Endothelial cell of umbilical vein (primary cell): ENCODE measurements around the gene P2RX3. TPM values are rescaled to one million over a fixed set of nuclear protein-coding genes. Genes with fewer than 3 reads are reported as not detected.

Source experiments
- BruUV-seq: library from RNA; stranded (reverse); fragments of 400-500 nt; replicated peaks from 2 replicates; lab custom pipeline; 2021; lab: Mats Ljungman, UMichigan
- CTCF ChIA-PET: fragments of 300-600, 350-600 bp; sonication (Branson Sonifier 250); formaldehyde crosslinking; loops from one replicate; lab custom pipeline; 2021; ENCODE audit warnings: antibody characterized with exemption, inconsistent platforms; lab: Charles Lee
- POLR2A ChIA-PET: fragments of 300-600, 350-600 bp; sonication (Branson Sonifier 250); formaldehyde crosslinking; loops from one replicate; lab custom pipeline; 2021; ENCODE audit warnings: antibody characterized with exemption, inconsistent platforms; lab: Charles Lee
- DNase-seq: peaks from one replicate; pipeline ENCODE4 v3.0.0-alpha.2; 2011; ENCODE audit warnings: low read depth, low spot score
- FAIRE-seq: peaks from 2 replicates; lab custom pipeline; 2011; peaks lifted over from hg19 to GRCh38; lab: Jason Lieb, UNC
- H2AFZ ChIP-seq: 2 replicates; pipeline ENCODE4 v1.6.0; 2012; ENCODE audit warnings: low read depth, low read length, control low read depth, inconsistent platforms
- H3K27ac ChIP-seq: 2 replicates; pipeline ENCODE4 v1.5.1; 2011; ENCODE audit warnings: low read depth, mild to moderate bottlenecking, control low read depth, low read length, moderate library complexity; ENCODE audit not compliant: insufficient read depth
- H3K27me3 ChIP-seq, 2 experiments: 2 replicates each; pipeline versions ENCODE4 v1.6.0 to v1.6.1; 2011; ENCODE audit warnings: low read length in 2 of 2, mixed read lengths in 1 of 2; ENCODE audit not compliant: control insufficient read depth in 2 of 2, insufficient read depth in 2 of 2
- H3K36me3 ChIP-seq, 2 experiments: 2 replicates in 1 of 2; 3 replicates in 1 of 2; pipeline ENCODE4 v1.5.1; 2011; ENCODE audit warnings: low read length in 2 of 2, mild to moderate bottlenecking in 1 of 2, moderate library complexity in 1 of 2; ENCODE audit not compliant: control insufficient read depth in 2 of 2, insufficient read depth in 2 of 2; ENCODE audit errors: extremely low read depth in 1 of 2
- H3K4me1 ChIP-seq: 3 replicates; pipeline ENCODE4 v1.5.1; 2011; ENCODE audit warnings: mild to moderate bottlenecking, low read length; ENCODE audit not compliant: control insufficient read depth, insufficient read depth; ENCODE audit errors: extremely low read depth
- H3K4me2 ChIP-seq: 2 replicates; pipeline ENCODE4 v1.6.1; 2011; ENCODE audit warnings: low read length, control low read depth, mixed read lengths; ENCODE audit not compliant: insufficient read depth
- H3K4me3 ChIP-seq, 3 experiments: fragments of 200-600 bp in 1 of 3; sonication (generic), shearing (Covaris generic) in 1 of 3; replicated peaks in 1 of 3; 2 replicates each; pipeline ENCODE4 v1.5.1; 2011 to 2016; ENCODE audit warnings: control low read depth in 3 of 3, low read length in 3 of 3, mild to moderate bottlenecking in 2 of 3, inconsistent platforms in 1 of 3, low read depth in 1 of 3, moderate library complexity in 1 of 3; ENCODE audit not compliant: insufficient read depth in 1 of 3
- H3K79me2 ChIP-seq: 2 replicates; pipeline ENCODE4 v1.6.0; 2012; ENCODE audit warnings: low read length, inconsistent platforms; ENCODE audit not compliant: control insufficient read depth, insufficient read depth
- H3K9ac ChIP-seq: replicated peaks from 2 replicates; pipeline ENCODE3; 2011; ENCODE audit warnings: low read length, control low read depth; ENCODE audit not compliant: insufficient read depth; ENCODE audit errors: extremely low read depth
- H3K9me1 ChIP-seq: replicated peaks from 3 replicates; pipeline ENCODE4 v1.6.0; 2011; ENCODE audit warnings: mild to moderate bottlenecking, low read length; ENCODE audit not compliant: control insufficient read depth, insufficient read depth; ENCODE audit errors: extremely low read depth
- H3K9me3 ChIP-seq: replicated peaks from 2 replicates; pipeline ENCODE4 v1.5.1; 2012; ENCODE audit warnings: low read length, inconsistent platforms; ENCODE audit not compliant: control insufficient read depth, insufficient read depth
- H4K20me1 ChIP-seq: replicated peaks from 2 replicates; pipeline ENCODE3; 2011; ENCODE audit warnings: mild to moderate bottlenecking, low read length; ENCODE audit not compliant: control insufficient read depth, insufficient read depth; ENCODE audit errors: extremely low read depth
- EZH2 ChIP-seq: IDR thresholded peaks from 2 replicates; pipeline ENCODE4 v1.6.1; 2012; ENCODE audit warnings: borderline replicate concordance, low read depth, mild to moderate bottlenecking, moderate library complexity, low read length, inconsistent platforms; ENCODE audit not compliant: severe bottlenecking
- FOS ChIP-seq: IDR thresholded peaks from 2 replicates; pipeline ENCODE4 v1.6.1; 2011; ENCODE audit warnings: mild to moderate bottlenecking, low read length, moderate library complexity, borderline replicate concordance; ENCODE audit not compliant: insufficient read depth
- GATA2 ChIP-seq: IDR thresholded peaks from 2 replicates; pipeline ENCODE4 v1.7.0; 2011; ENCODE audit warnings: low read depth, mild to moderate bottlenecking, moderate library complexity, mixed read lengths, low read length; ENCODE audit not compliant: insufficient read length, insufficient read depth
- JUN ChIP-seq: IDR thresholded peaks from 2 replicates; pipeline ENCODE4 v1.6.1; 2011; ENCODE audit warnings: borderline replicate concordance, low read depth; ENCODE audit not compliant: insufficient read length, insufficient read depth
- MAX ChIP-seq: IDR thresholded peaks from 2 replicates; pipeline ENCODE4 v1.6.1; 2011; ENCODE audit not compliant: insufficient read depth, insufficient read length
- MYC ChIP-seq: IDR thresholded peaks from one replicate; pipeline ENCODE4 v1.6.1; 2011; ENCODE audit warnings: mild to moderate bottlenecking, low read depth, low read length
- POLR2A ChIP-seq: IDR thresholded peaks from 2 replicates; pipeline ENCODE4 v1.6.1; 2012; ENCODE audit warnings: low read depth, mild to moderate bottlenecking, control low read depth, low read length
- POLR2AphosphoS5 ChIP-seq: IDR thresholded peaks from 2 replicates; pipeline ENCODE4 v1.6.1; 2012; ENCODE audit warnings: low read depth, mild to moderate bottlenecking, control low read depth, low read length, moderate library complexity; ENCODE audit not compliant: insufficient read depth
- dilution Hi-C: fragments of 300-500 bp; cut with MboI; formaldehyde crosslinking; loops from one replicate; pipeline ENCODE4 v1.15.0; 2019; ENCODE audit warnings: low sequenced_read_pairs; ENCODE audit not compliant: extremely low pct_ligation_motif_present
- intact Hi-C: fragments of 100-400 bp; cut with micrococcal nuclease; formaldehyde crosslinking; loops from one replicate; pipeline ENCODE4 v1.10.0; 2022
- polyA plus RNA-seq, 4 experiments: library from polyadenylated mRNA; depleted of rRNA in 3 of 4; stranded (reverse) in 3 of 4; unstranded in 1 of 4; fragments of >200 nt; gene quantifications; 2 replicates each; pipeline versions ENCODE4 v1.2.1 to v1.2.3, GENCODE V29; 2011 to 2012; ENCODE audit warnings: missing spikeins in 1 of 4
- total RNA-seq: library from RNA; stranded (reverse); gene quantifications from 2 replicates; pipeline ENCODE4 v1.2.3, GENCODE V29; 2021
- TF ChIP-seq, protein P1 (sequence below), 2 donors: IDR thresholded peaks; 1 replicate in 1 of 2; 2 replicates in 1 of 2; pipeline ENCODE4 v1.5.1; 2011; ENCODE audit warnings: low read length in 2 of 2, mild to moderate bottlenecking in 2 of 2, moderate library complexity in 2 of 2, control low read depth in 1 of 2, inconsistent platforms in 1 of 2, low read depth in 1 of 2; ENCODE audit not compliant: insufficient read depth in 1 of 2; ENCODE audit errors: extremely low read depth in 1 of 2

P2RX3 gene
- total and polyA plus RNA-seq, 2 donors (not counting 3 experiments of a cell fraction or from before 2014, with no cell fraction given), result not detected

DNA sequence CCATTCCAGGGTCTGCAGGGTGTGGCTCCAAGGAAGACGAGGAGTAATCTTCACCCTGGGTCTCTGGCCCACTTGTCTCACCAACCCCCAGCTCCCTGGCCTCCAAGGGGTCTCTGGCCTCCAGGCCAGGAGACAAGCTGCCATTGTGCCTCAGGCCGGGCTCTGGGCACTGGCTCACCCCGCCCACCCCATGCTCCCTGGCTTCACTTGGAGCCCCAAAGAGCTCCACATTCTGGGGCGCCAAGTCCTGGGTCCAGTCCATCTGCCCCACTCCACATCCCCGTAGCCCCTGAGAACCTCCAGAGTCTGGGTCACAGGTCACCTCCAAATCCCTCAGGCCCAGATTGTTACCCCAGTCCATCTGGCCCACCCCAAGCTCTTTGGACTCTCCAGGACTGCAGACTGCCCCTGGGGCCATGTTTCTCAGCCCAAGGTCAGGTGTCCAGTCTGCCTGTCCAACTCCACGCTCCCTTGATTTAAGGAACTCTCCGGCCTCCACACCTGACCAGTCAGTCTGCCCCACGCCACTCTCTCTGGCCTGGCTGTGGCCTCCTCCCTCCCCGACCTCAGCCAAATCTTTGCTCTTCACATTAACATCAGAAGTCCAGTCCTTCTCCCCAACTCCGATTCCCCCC is 29.6 kb upstream of the P2RX3 start:
- no peaks in the 10 kb centered on the region for H4K20me1 ChIP-seq
- no peak overlapping the region for H2AFZ ChIP-seq
- no peak overlapping the region for H3K27ac ChIP-seq
- peaks cover 18% of the 10 kb centered on the region for H3K4me1 ChIP-seq
- intact Hi-C loops (no loop called here), dilution Hi-C loops (no loop called here)
- BruUV-seq, result no TSS peak
- H3K4me2 ChIP-seq, result no peak overlapping the region
- TF ChIP-seq, protein P1, sequence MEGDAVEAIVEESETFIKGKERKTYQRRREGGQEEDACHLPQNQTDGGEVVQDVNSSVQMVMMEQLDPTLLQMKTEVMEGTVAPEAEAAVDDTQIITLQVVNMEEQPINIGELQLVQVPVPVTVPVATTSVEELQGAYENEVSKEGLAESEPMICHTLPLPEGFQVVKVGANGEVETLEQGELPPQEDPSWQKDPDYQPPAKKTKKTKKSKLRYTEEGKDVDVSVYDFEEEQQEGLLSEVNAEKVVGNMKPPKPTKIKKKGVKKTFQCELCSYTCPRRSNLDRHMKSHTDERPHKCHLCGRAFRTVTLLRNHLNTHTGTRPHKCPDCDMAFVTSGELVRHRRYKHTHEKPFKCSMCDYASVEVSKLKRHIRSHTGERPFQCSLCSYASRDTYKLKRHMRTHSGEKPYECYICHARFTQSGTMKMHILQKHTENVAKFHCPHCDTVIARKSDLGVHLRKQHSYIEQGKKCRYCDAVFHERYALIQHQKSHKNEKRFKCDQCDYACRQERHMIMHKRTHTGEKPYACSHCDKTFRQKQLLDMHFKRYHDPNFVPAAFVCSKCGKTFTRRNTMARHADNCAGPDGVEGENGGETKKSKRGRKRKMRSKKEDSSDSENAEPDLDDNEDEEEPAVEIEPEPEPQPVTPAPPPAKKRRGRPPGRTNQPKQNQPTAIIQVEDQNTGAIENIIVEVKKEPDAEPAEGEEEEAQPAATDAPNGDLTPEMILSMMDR (IDR thresholded peaks at IDR 0.05; ENCODE audit: extremely low read depth in 1 of 2, insufficient read depth in 1 of 2, low read depth in 1 of 2, low read length in 2 of 2), result no peak
- TF ChIP-seq MAX (no peak), POLR2AphosphoS5 (no peak), POLR2A (no peak), GATA2 (no peak), FOS (no peak), MYC (no peak), JUN (no peak), EZH2 (no peak)
- H3K4me3 ChIP-seq, result no peak overlapping the region
- no peak overlapping the region for H3K9ac ChIP-seq
- peaks cover 7 to 18% of the 10 kb centered on the region in 2 experiments for H3K36me3 ChIP-seq
- no peak for FAIRE-seq
- ChIA-PET POLR2A (interaction anchor here (0.9 kb wide), 1 partner anchor 20 kb away, joined by 3 read pairs; no protein-coding TSS in a partner anchor), CTCF (no interaction called here)
- no peaks in the 10 kb centered on the region for H3K9me1 ChIP-seq
- no peak for DNase-seq
- H3K9me3 ChIP-seq, result no peaks in the 10 kb centered on the region
- peaks cover 54% of the 10 kb centered on the region for H3K79me2 ChIP-seq
- H3K27me3 ChIP-seq, result no peaks in the 10 kb centered on the region
